ENCODE results near the gene UMAD1.

UMAD1 gene

DNA sequence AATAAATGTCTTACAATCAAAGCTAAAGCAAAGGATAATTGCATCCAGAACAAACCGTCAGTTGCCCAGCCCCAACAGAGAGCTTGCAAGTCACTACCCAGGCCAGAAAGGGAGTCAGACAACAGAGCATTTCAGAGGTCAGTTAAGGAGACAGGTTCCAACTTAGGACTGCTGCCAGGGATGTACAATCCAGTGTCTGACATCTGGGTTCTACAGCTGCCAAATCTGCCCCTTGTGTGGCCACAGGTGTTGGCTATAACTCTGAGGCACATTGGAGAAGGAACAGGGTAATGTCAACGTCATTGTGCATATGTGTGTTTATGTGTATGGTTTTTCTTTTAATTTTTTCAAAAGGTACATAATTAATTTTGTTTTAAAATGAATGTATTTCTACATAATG lies 242.8 kb downstream of the UMAD1 start:
- DNase-seq (ENCODE audit: low read depth): no peak

DNA sequence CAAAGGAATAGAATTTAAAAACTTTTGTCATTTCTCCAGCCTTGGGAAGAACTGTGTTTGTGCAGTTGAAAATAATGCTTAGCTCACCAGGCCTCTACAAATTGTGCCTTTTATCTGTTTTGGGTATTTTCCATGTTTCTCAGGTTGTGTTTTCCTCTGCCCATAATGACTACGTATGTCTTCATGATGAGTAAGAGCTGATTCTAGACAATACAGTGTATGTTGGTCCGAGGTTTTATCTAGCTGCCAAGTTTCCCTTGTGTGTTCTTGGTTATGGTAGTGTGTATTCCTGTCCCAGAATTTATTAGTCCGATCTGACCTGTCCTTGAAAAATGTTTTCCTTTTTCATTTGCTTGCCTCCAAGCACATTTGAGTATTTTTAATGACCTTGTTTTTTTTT lies 244.3 kb downstream of the UMAD1 start:
- DNase-seq (ENCODE audit: low read depth): no peak

DNA sequence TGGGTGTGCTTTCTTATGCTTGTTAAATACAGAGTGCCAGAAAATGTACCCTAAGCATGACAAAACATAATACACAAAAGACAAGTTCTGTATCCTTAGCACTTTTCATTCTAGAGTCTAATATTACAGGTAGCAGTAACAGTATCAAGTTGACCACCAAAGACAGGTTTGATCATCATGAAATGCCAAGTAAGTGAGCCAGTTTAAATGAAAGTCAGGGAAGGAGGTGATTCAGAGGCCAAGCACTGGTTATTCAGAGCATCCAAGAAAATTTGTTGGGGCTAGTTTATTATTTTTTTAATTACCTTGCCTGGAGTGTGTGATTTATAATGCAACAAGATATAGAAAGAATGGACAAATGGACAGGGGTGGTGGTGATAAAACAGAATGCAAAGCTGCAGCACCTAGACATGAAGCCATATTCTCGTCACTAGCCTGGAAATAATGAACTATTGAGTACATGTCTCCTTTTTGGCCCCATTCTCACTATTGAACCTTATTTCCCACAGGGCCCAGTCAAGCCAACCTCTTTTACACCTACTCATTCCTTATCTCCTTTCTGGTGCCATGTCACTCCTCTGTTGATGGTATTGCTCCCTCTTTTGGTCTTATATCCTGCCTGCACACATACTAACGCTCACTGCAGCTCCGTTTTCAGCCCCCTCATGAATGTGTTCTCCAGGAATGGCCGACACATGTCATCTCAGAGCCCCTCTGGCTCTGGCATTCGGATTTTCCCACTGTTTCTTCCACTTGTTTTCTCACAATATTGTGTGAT lies 249.4 kb downstream of the UMAD1 start:
- no peak for DNase-seq (ENCODE audit: low read depth)

DNA sequence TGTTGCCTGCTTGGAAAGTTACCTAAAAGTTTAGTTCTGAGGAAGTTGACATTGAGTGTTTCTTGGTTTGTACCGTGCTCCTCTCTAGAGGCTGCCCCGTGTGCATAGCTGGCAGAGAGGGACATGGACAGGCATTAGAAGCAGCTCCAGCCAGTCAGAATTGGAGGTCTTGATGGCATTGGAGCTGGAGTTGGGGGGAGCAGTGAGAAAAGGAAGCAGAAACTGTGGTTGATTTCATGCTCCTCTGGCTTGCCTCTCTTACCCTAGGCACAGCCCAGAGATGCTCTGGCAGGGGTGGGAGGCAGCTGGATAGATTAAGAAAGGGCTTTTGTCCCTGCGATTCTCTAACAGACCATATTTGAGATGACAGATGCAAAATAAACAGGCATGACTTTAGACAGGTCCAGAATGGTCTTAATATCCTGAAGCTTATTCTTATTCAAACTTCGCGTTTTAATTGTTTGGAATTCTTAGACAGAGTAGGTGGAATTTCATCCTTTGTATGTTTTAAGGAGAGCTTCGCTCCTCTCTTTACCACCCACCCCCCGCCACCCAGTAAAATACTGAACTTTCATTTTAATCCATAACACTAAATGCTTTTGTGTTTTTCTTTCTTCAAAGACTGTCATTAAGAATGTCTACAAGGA lies 254.6 kb downstream of the UMAD1 start:
- no peak for DNase-seq (ENCODE audit: low read depth)

DNA sequence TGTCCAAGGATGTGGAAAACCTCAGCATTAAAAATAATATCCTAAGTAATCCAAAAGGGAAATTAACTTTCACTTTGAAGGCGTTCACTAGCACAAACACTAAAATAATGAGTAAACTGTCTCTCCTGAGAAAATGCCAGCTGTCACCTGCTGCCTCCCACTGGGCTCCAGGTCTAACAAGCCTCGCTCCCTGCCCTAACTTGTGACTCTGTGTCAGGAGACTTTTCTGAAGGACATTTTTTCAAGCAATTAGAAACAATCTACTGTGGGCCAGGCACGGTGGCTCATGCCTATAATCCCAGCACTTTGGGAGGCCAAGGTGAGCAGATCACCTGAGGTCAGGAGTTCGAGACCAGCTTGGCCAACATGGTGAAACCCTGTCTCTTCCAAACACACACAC lies 255.2 kb downstream of the UMAD1 start:
- no peak for DNase-seq (ENCODE audit: low read depth)

DNA sequence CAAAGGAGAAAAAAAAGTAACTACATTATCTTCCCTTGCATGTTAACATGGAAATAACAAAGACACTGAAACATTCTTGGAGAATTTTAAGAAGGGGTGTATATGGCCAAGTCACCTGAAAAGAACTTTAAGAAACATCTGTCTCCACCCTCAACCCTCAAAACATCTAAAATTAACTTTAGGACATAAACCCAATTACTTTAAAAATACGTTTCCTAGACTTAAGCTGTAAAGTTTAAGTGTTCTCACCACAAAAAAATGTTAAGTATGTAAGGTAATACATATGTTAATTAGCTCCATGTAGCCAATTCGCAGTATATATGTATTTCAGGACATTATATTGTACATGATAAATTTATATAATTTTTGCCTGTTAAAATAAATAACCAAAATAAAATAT lies 257.0 kb downstream of the UMAD1 start:
- no peak for DNase-seq (ENCODE audit: low read depth)

DNA sequence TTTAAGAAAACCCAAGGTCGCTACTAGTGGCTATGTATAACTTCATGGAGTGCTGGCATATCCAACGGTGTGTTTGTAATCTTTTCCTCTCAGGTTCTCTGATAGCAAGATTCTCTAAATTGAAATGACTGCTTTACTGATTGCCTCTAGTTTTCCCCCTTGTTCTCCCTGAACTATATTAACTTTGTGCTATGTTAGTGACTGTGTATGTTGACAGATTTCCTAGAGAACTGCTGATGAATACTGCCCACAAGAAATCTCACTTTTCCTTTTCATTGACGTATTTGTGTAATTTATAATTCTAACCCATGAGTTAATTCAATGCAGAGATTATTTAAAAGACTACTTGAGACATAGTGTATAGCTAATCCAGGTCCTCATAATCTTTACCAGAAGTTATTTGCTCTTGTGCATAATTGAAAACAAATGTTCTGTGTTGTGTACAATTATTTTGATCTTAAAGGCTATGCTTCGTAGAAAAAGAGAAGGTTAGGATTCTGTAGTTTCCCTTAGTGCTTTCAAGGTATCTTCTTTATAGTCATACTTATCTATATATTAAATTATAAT lies 257.5 kb downstream of the UMAD1 start:
- DNase-seq (ENCODE audit: low read depth): no peak

DNA sequence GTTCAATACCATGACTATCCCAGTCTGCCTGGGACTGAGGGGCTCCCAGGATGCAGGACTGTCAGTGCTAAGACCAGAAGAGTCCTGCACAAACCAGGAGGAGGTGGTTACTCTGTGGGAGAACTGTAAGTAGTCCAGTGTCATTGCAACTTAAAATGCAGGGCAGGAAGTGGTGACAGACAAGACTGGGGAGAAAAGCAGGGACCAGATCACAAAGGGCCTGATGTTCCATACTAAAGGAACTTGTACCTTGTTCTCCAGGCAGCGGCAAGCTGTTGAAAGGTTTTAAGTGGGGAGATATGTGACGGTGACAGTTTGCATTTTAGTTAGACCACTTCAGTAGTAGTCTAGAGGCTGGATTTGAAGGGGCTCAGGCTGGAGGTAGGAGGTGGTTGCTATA lies 262.3 kb downstream of the UMAD1 start:
- DNase-seq (ENCODE audit: low read depth): no peak

DNA sequence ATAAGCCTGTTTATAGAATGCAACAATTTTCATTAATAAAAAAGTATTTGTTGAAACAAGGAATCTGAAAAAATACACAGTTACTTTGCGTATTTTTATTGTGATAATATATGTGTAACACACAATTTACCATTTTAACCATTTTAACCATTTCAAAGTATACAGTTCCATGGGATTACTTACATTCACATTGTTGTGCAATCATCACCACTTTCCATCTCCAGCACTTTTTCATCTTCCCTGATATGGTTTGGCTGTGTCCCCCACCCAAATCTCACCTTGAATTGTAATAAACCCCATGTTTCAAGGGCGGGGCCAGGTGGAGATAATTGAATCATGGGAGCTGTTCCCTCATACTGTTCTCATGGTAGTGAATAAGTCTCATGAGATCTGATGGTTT lies 266.8 kb downstream of the UMAD1 start:
- DNase-seq (ENCODE audit: low read depth): no peak

DNA sequence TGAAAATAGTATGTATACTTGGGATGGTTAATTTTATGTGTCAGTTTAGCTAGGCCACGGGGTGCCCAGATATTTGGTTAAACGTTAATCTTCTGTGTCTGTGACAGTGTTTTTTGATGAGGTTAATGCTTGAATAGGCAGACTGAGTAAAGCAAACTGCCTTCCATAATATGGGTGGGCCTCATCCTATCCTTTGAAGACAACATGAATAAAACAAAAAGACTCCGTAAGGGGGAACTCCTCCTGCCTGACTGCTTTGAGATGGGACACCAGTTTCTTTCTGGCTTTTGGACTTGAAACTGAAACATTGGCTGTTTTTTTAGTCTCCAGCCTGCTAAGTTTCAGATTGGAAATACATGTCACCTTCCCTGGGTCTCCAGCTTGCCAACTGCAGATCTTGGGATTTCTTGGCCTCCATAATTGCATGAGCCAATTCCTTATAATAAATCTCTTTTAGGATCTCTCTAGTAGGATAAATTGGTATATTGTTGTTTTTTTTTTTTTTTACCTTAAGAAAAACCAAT lies 268.1 kb downstream of the UMAD1 start:
- no peak for DNase-seq (ENCODE audit: low read depth)

DNA sequence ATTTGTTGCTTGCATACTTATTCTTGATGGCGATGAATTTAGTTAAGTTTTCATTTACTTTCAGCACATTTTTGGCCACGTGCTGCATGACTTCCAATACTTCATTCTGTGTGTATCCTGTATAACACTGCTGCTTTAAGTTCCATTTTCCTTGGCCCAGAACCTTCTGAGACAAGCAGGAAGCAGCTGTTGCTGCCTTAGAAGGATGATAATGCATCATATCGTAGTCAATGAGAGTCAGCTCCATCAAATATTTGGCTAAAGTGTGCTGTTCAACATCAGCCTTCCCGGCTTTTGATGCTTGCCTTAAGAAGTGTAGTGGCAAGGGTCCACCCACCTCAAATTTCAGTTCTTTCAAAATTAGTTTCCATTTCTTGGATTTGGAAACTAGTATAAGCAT lies 268.8 kb downstream of the UMAD1 start:
- no peak for DNase-seq (ENCODE audit: low read depth)

DNA sequence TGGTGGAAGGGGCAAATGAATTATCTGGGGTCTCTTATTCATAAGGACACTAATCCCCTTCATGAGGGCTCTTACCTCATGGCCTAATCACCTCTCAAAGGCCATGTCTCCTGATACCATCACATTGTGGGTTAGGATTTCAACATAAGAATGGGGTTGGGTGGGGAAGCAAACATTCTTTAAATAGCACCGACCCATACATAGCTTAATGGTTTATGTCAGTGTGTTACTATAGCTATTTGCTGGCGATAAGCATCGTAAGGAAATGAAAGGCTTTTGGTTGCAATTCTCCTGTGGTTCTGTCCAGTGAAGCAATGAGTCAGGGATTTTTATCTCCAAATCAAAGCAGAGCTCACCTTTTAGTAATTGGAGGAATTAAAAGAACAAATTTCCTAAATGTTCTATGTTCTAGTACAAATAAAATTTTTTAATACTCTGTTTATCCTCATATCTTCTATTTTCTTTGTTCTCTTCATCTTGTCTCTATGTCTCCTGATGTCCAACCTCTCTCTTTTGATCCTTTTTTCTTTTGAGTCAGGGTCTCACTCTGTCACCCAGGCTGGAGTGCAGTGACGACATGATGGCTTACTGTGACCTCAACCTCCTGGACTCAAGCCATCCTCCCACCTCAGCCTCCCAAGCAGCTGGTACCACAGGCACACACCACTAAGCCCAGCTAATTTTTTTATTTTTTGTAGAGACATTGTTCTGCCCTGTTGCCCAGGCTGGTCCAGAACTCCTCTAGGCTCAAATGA lies 271.0 kb downstream of the UMAD1 start:
- no peak for DNase-seq (ENCODE audit: low read depth)

DNA sequence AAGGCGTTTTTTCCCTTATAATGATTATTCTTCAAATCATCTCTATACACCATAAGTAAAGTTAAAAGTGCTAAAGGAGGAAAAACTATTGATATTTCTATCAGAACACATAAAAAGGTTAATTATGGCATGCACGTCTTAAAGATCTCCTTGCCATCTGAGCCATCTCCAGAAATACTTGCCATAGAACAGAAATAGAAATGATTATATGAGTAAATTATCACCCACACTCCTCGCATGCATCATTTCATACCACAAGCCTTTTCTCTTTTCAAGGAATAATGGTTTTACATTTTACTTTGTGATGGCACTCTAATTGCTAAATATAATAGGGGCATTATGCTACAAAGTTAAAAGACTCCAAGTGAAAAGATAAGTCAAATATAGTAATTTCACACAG lies 272.4 kb downstream of the UMAD1 start:
- DNase-seq (ENCODE audit: low read depth): no peak

DNA sequence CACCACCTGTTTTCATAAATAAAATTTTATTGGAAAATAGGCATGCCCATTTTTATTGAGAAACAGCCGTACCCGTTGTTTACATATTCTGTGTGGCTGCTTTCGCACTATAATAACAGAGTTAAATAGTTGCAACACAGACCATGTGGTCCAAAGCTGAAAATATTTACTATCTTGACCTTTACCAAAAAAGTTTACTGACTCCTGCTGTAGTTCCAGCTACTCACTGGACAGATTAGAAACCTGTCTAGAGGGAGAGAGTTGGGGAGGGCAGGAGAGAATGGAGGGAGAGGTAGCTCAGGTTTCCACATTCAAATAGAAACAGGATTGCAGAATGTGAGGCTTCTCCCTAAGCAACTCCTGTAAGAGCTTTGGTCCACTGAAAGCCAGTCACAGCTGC lies 273.0 kb downstream of the UMAD1 start:
- DNase-seq (ENCODE audit: low read depth): no peak

DNA sequence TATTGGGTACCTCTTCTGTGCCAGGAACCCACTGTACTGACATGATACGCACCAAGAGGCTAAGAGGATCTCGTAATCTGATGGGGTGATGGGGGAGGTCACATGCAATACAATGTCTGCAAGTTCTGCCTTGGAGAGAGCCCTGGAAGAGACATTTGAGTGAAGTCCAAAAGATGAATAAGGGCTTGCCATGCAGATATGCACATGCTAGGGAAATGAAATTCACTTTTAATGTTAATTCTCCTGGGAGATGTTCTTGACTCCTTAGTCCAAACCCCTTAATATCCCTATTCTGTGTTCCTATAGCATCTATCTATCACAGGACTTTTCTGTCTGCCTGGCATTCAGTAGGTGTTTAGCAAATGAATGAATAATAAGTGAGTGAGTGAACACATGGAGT lies 274.0 kb downstream of the UMAD1 start:
- no peak for DNase-seq (ENCODE audit: low read depth)

DNA sequence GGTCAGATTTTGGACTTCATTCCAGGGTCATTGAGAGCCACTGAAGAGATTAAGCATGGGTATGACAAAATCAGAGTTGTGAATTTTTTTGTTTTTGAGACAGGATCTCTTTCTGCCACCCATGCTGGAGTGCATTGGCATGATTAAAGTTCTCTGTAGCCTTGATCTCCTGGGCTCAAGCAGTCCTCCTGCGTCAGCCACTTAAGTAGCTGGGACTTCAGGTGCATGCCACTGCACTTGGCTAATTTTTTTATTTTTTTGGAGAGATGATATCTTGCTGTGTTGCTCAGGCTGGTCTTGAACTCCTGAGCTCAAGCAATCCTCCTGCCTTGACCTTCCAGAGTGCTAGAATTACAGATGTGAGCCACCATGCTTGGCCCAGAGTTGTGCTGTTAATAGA lies 275.5 kb downstream of the UMAD1 start:
- DNase-seq (ENCODE audit: low read depth): no peak

DNA sequence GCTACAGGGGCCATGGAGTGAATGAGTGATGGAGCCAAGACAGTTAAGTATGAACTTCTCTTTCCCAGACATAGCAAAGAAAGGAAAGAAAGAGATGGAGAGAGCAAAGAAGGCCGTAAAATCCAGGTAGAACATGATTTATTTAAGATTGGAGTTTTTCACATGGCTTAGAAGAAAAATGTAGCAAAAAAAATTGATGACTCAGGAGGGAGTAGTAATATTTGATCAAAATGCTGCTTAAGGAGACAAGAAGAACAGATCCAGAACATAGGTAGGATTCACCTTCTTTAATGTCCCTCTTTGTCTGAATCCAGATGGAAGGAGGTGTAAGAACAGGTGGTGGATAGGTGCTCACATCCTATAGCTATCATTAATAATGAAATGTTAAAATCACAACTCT lies 277.0 kb downstream of the UMAD1 start:
- no peak for DNase-seq (ENCODE audit: low read depth)

DNA sequence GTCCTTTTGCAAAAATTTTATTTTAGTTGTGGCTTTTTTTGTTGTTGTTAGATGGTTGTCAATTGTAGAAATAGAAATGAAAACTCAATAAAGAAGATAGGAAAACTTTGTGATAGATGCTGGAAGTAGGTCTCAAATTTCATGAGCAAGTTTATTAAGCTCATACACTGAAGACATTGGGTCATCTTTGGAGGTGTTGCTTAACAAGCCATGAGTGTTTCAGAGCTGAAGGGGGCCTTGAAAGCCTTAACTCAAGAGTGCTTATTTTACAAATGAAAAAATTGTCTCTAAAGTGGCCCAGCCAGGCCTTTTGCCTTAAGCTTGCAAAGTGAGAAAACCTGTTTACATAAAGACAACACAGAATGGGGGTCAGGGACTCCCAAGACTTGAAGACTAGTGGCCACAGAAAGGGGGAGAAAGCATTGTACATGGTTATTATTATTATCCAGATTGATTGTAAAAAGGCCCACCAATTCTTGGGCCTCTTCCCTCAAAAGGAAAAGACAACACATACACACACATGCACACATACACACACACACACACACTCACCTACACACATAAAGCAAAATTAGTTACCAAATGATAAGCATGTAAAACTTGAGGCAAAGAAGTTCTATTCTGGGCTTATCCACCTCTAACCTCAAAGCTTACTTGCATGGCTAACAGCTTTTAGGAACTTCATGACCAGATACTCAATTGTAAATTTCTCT lies 278.3 kb downstream of the UMAD1 start:
- no peak for DNase-seq (ENCODE audit: low read depth)

DNA sequence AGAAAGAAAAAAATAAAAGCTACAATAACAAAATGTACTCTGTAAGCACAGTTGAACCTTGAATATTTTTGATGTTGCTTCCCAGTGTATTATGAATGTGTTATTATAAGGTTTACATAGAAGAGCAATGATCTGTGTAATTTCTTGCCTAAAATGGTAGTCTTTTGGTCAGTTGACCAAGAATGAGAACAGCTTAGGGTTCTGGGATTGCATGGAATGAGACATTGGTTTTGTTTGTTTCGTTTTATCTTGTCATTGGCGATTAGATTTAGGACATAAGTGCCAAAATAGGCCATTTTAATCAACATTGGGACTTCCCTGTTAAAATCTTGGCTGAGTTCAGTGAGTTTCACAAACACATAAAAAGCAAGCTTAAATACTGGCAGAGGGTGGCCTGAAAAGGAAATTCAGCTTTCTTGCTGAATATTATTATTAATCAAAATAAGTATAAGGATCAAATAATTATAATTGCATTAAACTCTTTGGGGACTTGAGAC lies 278.9 kb downstream of the UMAD1 start:
- DNase-seq (ENCODE audit: low read depth): no peak

DNA sequence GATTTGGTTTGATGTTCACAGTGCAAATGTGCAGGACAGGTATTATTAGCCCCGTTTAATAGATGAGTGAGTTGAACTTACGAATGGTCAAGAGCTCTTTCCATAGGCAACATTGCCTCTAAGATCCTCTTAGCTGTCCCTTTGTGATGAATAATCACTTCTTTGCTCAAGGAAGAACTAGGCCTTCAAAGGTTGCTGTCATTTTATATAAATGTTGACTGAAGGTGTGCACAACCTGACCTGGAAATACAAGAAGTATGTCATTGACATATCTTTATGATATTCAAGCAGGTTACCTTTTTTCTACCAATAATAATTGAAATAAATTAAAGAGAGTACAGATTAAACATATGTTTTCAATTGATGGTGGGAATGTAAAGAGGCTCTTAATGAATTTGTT lies 279.5 kb downstream of the UMAD1 start:
- DNase-seq (ENCODE audit: low read depth): no peak

DNA sequence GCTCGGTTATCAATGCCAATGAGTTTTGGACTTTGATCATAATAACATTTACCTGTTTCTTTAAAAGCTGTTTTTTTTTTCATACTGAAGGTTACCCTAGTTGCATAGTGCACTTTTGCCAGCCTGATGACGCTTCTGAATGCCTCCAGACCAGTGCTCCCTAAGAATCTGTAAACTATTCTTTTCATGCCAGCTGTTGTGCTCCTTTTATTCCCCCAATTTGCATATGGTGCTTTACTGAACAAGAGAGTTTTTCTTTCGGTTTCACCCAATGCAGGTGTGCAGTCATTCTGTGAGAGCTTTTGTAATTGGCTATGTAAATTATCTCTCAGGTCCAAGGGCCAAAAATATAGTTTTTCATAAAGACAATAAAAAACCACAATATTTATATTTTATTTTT lies 279.9 kb downstream of the UMAD1 start:
- no peak for DNase-seq (ENCODE audit: low read depth)

DNA sequence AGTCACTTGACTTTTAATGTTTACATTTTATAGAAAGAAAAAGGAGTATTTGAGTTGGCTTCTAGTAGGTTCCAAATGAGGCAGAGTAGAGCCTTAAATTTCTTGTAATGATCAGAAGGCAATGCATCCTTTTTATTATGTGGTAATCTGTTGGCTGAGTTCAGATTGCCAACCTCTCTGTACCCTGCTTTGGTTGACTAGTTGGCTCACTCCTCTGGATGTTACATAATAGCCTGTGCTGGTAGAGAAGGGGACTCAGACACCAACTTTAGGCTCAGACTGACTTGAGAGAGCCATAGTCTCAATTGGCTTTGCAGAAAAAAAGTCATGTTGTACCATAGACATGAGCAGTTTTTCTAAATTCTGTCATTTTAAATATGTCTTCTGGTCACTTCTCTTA lies 281.3 kb downstream of the UMAD1 start:
- DNase-seq (ENCODE audit: low read depth): no peak
